IPS DF 6.9 (cell line): ENCODE measurements around the gene GLT8D2.

ENCODE experiments used
- DNase-seq: peaks from one replicate; pipeline ENCODE4 v3.0.0-alpha.2; 2013; ENCODE audit warnings: low read depth, low spot score
- H3K27ac ChIP-seq: one replicate; pipeline ENCODE4 v1.5.1; 2013; ENCODE audit warnings: low read length, control low read depth
- H3K27me3 ChIP-seq: 2 replicates; pipeline ENCODE4 v1.6.1; 2013; ENCODE audit warnings: mild to moderate bottlenecking, low read length; ENCODE audit not compliant: control insufficient read depth, insufficient read depth
- H3K36me3 ChIP-seq: 2 replicates; pipeline ENCODE4 v1.6.1; 2013; ENCODE audit warnings: low read length; ENCODE audit not compliant: control insufficient read depth, insufficient read depth
- H3K4me1 ChIP-seq: 2 replicates; pipeline ENCODE4 v1.6.1; 2013; ENCODE audit warnings: low read length; ENCODE audit not compliant: control insufficient read depth, insufficient read depth
- H3K4me3 ChIP-seq: 2 replicates; pipeline ENCODE4 v1.5.1; 2013; ENCODE audit warnings: mild to moderate bottlenecking, low read length
- H3K9me3 ChIP-seq: 2 replicates; pipeline ENCODE4 v1.6.1; 2013; ENCODE audit warnings: low read length, inconsistent platforms; ENCODE audit not compliant: control insufficient read depth, insufficient read depth
- WGBS: extraction: QIAGEN DNeasy Blood & Tissue Kit; methylation state at CpG from one replicate; pipeline ENCODE4 v1.1.7; 2013; ENCODE audit warnings: mixed read lengths, missing lambda C conversion rate; ENCODE audit not compliant: insufficient read length, insufficient coverage; 5-methylcytosine and 5-hydroxymethylcytosine counted together

Gene GLT8D2

DNA sequence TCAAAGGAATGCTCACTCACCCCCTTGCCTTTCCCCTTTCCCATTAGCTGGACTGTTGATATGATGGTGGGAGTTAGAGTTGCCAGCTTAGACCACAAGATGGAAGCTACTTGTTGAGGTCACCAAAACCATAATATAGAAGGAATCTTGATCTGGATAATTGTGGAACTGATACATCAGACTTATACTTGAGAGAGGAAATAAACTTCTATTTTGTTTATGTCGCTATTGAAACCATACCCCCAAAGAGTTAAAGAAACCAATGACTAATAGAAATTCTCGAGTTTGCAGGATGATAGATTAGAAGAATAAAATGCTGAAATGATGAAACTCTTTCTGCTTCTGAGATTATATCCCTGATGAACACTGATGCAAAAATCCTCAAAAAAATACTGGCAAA lies 46.4 kb downstream of the GLT8D2 start:
- Histone ChIP-seq H3K4me3 (no peak overlapping the region), H3K27ac (no peak overlapping the region), H3K27me3 (no peaks in the 10 kb centered on the region), H3K9me3 (no peaks in the 10 kb centered on the region), H3K4me1 (no peaks in the 10 kb centered on the region), H3K36me3 (no peaks in the 10 kb centered on the region)
- no CpG with 5 or more reads among the region's 2 CpGs for WGBS
- no peak for DNase-seq

DNA sequence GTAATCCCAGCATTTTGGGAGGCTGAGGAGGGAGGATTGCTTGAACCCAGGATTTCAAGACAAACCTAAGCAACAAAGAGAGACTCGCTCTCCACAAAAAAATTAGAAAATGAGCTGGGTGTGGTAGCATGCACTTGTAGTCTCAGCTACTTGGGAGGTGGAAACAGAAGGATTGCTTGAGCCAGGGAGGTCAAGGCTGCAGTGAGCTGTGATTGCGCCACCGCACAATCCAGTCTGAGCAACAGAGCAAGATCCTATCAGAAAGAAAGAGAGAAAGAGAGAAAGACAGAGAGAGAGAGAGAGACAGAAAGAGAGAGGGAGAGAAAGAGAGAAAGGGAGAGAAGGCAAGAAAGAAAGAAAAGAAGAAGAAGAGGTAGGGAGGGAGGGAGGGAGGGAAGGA lies 47.3 kb downstream of the GLT8D2 start:
- H3K4me1 ChIP-seq, result no peaks in the 10 kb centered on the region
- WGBS, result no CpG with 5 or more reads among the region's 3 CpGs
- no peak for DNase-seq
- H3K4me3 ChIP-seq, result no peak overlapping the region
- no peaks in the 10 kb centered on the region for H3K9me3 ChIP-seq
- H3K36me3 ChIP-seq, result no peaks in the 10 kb centered on the region
- H3K27ac ChIP-seq, result no peak overlapping the region
- no peaks in the 10 kb centered on the region for H3K27me3 ChIP-seq

DNA sequence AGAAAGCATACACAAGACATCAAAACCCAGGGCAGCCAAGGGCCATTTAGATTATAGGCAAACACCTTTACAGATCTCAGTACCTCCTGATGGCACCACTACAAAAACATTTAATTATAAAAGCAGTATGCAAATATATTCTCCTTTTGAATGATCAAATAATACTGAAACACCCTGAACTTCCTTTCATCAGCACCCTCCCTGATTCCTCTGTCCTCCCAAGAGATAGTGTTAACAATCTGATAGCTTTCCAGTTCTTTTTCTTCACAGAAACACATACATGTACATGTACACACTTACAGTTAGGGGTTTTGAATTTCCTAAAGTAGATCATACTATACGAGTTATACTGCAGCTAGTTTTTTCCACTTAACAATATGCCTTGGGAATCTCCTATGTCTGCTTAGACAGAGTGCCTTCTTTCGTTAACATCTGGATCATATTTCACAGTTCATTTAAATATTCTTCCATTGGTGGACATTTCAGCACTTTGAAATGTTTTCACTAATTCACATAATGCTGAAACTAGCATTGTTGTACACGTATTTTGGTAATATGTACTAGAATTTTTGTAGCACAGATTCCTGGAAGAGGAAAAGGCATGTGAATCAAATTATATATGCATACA lies 49.1 kb downstream of the GLT8D2 start:
- Histone ChIP-seq H3K4me1 (no peaks in the 10 kb centered on the region), H3K36me3 (no peaks in the 10 kb centered on the region), H3K27me3 (no peaks in the 10 kb centered on the region), H3K9me3 (no peaks in the 10 kb centered on the region), H3K4me3 (no peak overlapping the region), H3K27ac (no peak overlapping the region)
- no CpG with 5 or more reads among the region's 3 CpGs for WGBS
- no peak for DNase-seq

DNA sequence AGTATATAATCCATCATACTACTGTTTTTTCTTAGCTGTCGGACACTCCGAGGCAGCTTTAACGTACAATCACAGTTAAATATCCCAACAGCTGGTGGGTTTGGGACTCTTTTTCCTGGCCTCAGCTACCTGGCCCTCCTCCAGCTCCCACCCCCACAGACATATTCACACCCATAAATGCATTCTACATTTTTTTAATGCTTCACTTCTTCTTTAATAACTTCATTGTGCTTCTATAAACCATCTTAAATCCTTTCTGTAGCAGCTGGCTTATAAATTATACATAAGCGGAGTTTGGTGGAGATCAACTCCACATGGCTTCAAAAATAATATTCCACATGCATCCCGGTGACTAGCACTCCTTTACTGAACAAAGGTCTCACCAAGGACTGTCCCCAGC lies 51.0 kb downstream of the GLT8D2 start:
- no CpG with 5 or more reads among the region's 5 CpGs for WGBS
- no peak for DNase-seq
- Histone ChIP-seq H3K36me3 (no peaks in the 10 kb centered on the region), H3K4me3 (no peak overlapping the region), H3K9me3 (no peaks in the 10 kb centered on the region), H3K27ac (no peak overlapping the region), H3K27me3 (no peaks in the 10 kb centered on the region), H3K4me1 (no peaks in the 10 kb centered on the region)

DNA sequence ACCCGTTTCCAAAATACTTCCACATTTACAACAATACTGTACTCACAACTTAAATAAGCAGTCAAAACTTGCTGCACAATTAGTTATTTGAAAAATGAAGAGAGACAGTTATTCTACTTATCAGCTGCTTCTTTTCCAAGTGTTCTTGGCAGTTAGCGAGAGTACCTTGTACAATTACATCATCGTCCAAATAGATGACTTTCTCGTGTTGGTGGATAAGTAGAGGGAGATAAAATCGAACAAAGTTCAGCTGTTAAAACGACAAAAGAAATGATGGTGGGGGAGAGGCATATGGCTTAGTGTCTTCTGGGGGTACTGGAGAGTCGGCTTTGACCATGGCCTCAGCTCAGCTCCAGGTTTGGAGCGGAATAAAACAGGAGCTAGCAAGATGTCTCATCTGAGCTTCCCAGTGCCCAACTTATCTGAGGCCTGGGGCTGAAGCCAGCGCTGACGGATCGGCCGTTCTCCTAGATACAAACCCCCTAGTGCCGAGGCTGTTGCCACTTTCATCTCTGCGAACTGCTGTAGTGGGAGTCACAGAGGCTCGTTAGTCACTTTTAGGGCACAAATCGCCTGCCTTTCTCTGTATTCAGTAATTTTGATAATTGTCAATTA lies 52.6 kb downstream of the GLT8D2 start:
- no peaks in the 10 kb centered on the region for H3K4me1 ChIP-seq
- no peak overlapping the region for H3K4me3 ChIP-seq
- no peaks in the 10 kb centered on the region for H3K36me3 ChIP-seq
- H3K27ac ChIP-seq, result no peak overlapping the region
- WGBS, result 100% methylated on average over 1 of the region's 16 CpGs
- no peak for DNase-seq
- H3K9me3 ChIP-seq, result no peaks in the 10 kb centered on the region
- H3K27me3 ChIP-seq, result no peaks in the 10 kb centered on the region

DNA sequence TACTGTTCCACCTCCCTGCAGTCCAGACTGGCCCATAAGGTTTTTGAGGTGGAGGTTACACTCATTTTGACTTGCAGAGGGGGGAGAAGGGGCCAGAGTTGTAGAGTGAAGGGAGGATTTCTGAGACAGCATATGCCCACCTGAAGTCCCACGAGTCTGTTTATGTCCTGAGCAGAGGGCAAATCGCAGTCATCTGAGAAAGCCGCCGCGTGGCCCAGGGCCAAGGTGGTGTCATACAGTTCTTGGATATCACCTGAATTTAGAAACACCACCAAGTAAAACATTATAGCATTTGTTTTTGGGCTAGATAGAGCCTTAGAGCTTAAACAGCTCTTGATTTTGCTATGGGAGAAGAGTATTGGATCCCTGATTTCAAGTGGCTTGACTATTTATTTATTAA lies 53.4 kb downstream of the GLT8D2 start:
- Histone ChIP-seq H3K4me3 (no peak overlapping the region), H3K27me3 (no peaks in the 10 kb centered on the region), H3K9me3 (no peaks in the 10 kb centered on the region), H3K36me3 (no peaks in the 10 kb centered on the region), H3K27ac (no peak overlapping the region), H3K4me1 (no peaks in the 10 kb centered on the region)
- DNase-seq, result no peak
- no CpG with 5 or more reads among the region's 5 CpGs for WGBS

DNA sequence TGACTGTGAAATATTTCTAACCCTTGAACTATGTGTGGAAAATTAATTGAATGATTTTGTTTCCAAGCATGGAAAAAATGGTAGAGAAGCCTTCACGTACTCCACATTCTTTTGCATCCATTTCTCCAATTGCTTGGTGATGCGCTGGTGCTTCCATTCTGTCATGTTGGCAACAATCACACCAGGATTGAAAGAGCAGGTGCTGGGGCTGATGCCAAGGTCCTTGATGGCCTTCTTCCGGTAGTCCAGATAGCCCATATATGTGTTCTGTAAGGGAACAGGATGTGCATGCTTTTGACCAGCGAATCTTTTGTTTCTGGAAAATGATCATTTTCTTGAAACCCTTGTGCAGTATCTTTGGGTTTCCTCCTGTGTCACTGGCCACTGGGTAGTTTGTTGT lies 55.8 kb downstream of the GLT8D2 start:
- DNase-seq, result no peak
- Histone ChIP-seq H3K9me3 (no peaks in the 10 kb centered on the region), H3K4me1 (no peaks in the 10 kb centered on the region), H3K27ac (no peak overlapping the region), H3K36me3 (no peaks in the 10 kb centered on the region), H3K4me3 (no peak overlapping the region), H3K27me3 (no peaks in the 10 kb centered on the region)
- no CpG with 5 or more reads among the region's 4 CpGs for WGBS

DNA sequence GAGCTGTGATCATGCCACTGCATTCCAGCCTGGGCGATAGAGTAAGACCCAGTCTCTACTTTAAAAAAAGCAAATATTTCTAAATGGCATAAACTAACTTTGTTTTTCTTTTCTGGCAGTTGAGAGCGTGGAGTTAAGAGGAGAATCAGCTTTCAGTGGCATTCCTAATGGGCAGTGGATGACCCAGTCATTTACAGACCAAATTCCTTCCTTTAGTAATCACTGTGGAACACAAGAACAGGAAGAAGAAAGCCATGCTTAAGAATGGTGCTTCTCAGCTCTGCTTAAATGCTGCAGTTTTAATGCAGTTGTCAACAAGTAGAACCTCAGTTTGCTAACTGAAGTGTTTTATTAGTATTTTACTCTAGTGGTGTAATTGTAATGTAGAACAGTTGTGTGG lies 63.2 kb downstream of the GLT8D2 start:
- H3K27ac ChIP-seq, result no peak overlapping the region
- no peaks in the 10 kb centered on the region for H3K27me3 ChIP-seq
- no peaks in the 10 kb centered on the region; the same call in 1 of the 2 replicates for H3K36me3 ChIP-seq
- no peaks in the 10 kb centered on the region for H3K4me1 ChIP-seq
- H3K9me3 ChIP-seq, result no peaks in the 10 kb centered on the region
- WGBS, result no CpG with 5 or more reads among the region's 2 CpGs
- no peak overlapping the region for H3K4me3 ChIP-seq
- peak; percentile 16 for DNase-seq

DNA sequence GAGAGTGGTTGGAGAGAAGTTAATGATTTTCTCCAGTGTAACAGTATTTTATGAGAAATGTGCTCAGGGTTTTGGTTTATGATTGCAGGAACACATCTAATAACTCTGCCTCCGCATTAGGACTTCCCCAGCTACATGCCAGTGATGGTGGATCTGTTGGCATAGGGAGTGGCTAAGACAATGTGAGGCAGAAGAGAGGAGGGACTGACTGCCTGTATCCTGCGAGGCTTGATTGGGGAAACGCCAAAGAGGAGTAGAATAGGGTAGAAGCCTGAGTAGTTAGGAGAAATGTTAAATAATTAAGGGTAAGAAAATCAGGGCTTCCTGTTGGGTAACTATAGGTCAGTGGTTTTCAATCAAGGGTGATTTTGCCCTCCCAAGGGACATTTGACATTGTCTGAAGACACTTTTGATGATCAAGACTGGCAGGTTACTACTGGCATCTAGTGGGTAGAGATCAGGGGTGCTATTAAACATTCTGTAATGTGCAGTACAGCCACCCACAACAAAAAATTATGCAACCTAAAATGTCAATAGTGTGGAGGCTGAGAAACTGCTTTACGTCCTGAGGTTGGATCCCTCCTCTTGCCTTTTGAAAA lies 71.5 kb downstream of the GLT8D2 start:
- Histone ChIP-seq H3K9me3 (no peaks in the 10 kb centered on the region), H3K36me3 (peaks cover 9% of the 10 kb centered on the region), H3K27ac (no peak overlapping the region), H3K4me3 (no peak overlapping the region), H3K4me1 (no peaks in the 10 kb centered on the region), H3K27me3 (no peaks in the 10 kb centered on the region)
- no CpG with 5 or more reads among the region's 4 CpGs for WGBS
- DNase-seq, result no peak

DNA sequence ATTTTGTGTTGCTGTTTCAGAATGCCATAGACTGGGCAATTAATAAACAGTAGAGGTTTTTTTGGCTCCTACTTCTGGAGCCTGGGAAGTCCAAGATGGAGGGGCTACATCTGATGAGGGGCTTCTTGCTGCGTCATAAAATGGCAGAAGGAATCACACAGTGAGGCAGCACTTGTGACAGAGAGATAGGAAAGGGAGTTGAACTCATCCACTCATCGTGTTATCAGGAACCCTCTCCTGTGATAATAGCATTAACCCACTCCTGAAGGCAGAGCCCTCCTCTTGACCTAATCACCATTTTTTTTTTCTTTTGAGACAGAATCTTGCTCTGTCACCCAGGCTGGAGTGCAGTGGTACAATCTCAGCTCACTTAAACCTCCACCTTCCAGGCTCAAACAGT lies 74.6 kb downstream of the GLT8D2 start:
- H3K4me3 ChIP-seq, result no peak overlapping the region
- H3K27ac ChIP-seq, result no peak overlapping the region
- peaks cover 8% of the 10 kb centered on the region for H3K36me3 ChIP-seq
- H3K4me1 ChIP-seq, result no peaks in the 10 kb centered on the region
- H3K27me3 ChIP-seq, result no peaks in the 10 kb centered on the region
- no CpG with 5 or more reads among the region's 2 CpGs for WGBS
- DNase-seq, result no peak
- H3K9me3 ChIP-seq, result no peaks in the 10 kb centered on the region

DNA sequence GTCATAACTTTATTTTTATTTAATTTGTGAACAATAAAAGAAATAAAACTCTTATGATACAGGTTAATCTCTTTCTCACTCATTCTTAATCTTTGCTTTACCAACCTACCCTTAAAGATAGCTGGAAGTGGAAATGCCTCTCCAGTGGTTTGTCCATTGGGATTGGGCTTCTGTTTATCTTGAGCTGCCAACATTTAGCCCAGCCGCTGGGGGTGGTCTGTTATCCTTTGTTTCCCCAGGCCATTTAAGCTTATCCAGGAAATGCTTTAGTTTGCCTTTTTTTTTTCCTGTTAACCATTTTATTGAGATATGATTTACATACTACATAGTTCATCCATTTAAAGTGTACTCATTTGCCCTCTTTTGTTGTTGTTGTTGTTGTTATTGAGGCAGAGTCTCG lies 76.1 kb downstream of the GLT8D2 start:
- no peak overlapping the region for H3K27ac ChIP-seq
- no peaks in the 10 kb centered on the region; the same call in 1 of the 2 replicates for H3K27me3 ChIP-seq
- DNase-seq, result no peak
- H3K4me3 ChIP-seq, result no peak overlapping the region
- peaks cover 6% of the 10 kb centered on the region for H3K36me3 ChIP-seq
- H3K9me3 ChIP-seq, result no peaks in the 10 kb centered on the region
- no CpG with 5 or more reads among the region's 2 CpGs for WGBS
- H3K4me1 ChIP-seq, result no peaks in the 10 kb centered on the region
